Keratinocyte (primary cell): ENCODE measurements around the gene LHX4.

Source experiments
- EZH2 ChIP-seq: IDR thresholded peaks from one replicate; pipeline ENCODE4 v1.6.1; 2012; ENCODE audit warnings: inconsistent platforms, mild to moderate bottlenecking, low read length, moderate library complexity
- TF ChIP-seq, protein P1 (sequence below), 3 experiments: IDR thresholded peaks in 1 of 3; conservative IDR thresholded peaks in 1 of 3; optimal IDR thresholded peaks in 1 of 3; 2 replicates in 2 of 3; 3 replicates in 1 of 3; pipeline versions ENCODE3 to v1.5.1; 2011; ENCODE audit warnings: low read length in 3 of 3, mild to moderate bottlenecking in 3 of 3, moderate library complexity in 2 of 3, control low read depth in 1 of 3, inconsistent platforms in 1 of 3; ENCODE audit not compliant: insufficient read depth in 2 of 3; ENCODE audit errors: extremely low read depth in 1 of 3

DNA sequence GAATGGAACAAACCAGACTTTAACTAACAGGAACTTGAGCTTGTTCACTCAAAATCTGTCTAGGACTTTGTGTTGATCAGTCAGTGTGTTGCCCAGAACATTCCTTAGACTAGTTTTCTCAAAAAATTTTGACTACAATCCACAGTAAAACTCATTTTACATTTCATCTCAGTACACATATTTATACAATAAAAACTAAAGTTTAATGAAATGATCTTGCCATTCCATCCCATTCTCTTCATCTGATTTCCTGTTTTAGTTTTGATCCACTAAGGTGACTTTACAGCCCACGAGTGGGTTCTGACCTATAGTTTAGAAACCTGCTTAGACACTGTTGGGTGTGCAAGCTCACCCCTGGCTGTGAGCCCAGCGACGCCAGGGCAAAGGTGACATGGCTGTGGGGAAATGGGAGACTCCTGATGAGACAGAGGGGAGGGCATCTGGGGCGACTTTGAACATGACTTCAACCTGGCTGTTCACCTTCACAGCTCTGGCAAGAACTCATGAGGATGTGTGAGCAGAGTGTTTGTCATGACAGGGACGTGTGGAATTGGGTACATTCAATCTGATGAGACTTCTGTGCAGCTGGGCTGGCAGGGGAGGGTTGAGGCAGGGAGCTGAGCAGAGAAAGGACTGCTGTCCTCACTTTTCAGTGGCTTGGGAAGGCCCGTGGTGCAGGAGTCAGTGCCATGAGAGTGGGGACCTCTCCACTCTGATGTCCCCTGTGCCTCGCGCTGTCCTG is 40.6 kb downstream of the LHX4 start:
- TF ChIP-seq, protein P1, sequence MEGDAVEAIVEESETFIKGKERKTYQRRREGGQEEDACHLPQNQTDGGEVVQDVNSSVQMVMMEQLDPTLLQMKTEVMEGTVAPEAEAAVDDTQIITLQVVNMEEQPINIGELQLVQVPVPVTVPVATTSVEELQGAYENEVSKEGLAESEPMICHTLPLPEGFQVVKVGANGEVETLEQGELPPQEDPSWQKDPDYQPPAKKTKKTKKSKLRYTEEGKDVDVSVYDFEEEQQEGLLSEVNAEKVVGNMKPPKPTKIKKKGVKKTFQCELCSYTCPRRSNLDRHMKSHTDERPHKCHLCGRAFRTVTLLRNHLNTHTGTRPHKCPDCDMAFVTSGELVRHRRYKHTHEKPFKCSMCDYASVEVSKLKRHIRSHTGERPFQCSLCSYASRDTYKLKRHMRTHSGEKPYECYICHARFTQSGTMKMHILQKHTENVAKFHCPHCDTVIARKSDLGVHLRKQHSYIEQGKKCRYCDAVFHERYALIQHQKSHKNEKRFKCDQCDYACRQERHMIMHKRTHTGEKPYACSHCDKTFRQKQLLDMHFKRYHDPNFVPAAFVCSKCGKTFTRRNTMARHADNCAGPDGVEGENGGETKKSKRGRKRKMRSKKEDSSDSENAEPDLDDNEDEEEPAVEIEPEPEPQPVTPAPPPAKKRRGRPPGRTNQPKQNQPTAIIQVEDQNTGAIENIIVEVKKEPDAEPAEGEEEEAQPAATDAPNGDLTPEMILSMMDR (optimal IDR thresholded peaks at IDR 0.05 in 1 of 3, IDR thresholded peaks at IDR 0.05 in 1 of 3, conservative IDR thresholded peaks at IDR 0.05 in 1 of 3; ENCODE audit: extremely low read depth in 1 of 3, insufficient read depth in 2 of 3, low read length in 3 of 3), result no peak
- no peak for TF ChIP-seq EZH2
